Mesenchymal stem cell (in vitro differentiated cells and primary cell): ENCODE results near the gene MLLT1.

ENCODE experiments used
- DNase-seq: peaks from one replicate; pipeline ENCODE4 v3.0.0-alpha.2; 2013
- H2AFZ ChIP-seq: one replicate; pipeline ENCODE4 v1.6.1; 2013; ENCODE audit warnings: low read depth, mild to moderate bottlenecking, control low read depth, inconsistent platforms, low read length, moderate library complexity
- H2AK5ac ChIP-seq: 2 replicates; pipeline ENCODE4 v1.6.1; 2013; ENCODE audit warnings: low read length, moderate library complexity, mild to moderate bottlenecking, inconsistent platforms; ENCODE audit not compliant: severe bottlenecking
- H2BK120ac ChIP-seq: one replicate; pipeline ENCODE4 v1.6.1; 2013; ENCODE audit warnings: low read depth, mild to moderate bottlenecking, inconsistent platforms, low read length, moderate library complexity
- H2BK12ac ChIP-seq, 2 experiments: one replicate each; pipeline ENCODE4 v1.6.1; 2013; ENCODE audit warnings: inconsistent platforms in 2 of 2, low read length in 2 of 2, mild to moderate bottlenecking in 2 of 2, moderate library complexity in 2 of 2, control low read depth in 1 of 2
- H2BK15ac ChIP-seq: one replicate; pipeline ENCODE4 v1.6.1; 2013; ENCODE audit warnings: mild to moderate bottlenecking, low read depth, inconsistent platforms; ENCODE audit not compliant: poor library complexity, severe bottlenecking
- H2BK5ac ChIP-seq: 2 replicates; pipeline ENCODE4 v1.6.1; 2013; ENCODE audit warnings: low read depth, mild to moderate bottlenecking, low read length, control low read depth, inconsistent platforms; ENCODE audit not compliant: poor library complexity, severe bottlenecking
- H3K14ac ChIP-seq, 2 experiments: one replicate each; pipeline ENCODE4 v1.6.1; 2013; ENCODE audit warnings: inconsistent platforms in 2 of 2, low read length in 2 of 2, control low read depth in 1 of 2, mild to moderate bottlenecking in 1 of 2, moderate library complexity in 1 of 2
- H3K18ac ChIP-seq, 2 experiments: one replicate each; pipeline ENCODE4 v1.6.1; 2013; ENCODE audit warnings: inconsistent platforms in 2 of 2, low read length in 2 of 2, control low read depth in 1 of 2, low read depth in 1 of 2, mild to moderate bottlenecking in 1 of 2
- H3K23ac ChIP-seq, 2 experiments: one replicate each; pipeline ENCODE4 v1.6.1; 2013; ENCODE audit warnings: inconsistent platforms in 2 of 2, low read length in 2 of 2, mild to moderate bottlenecking in 2 of 2, moderate library complexity in 2 of 2, control low read depth in 1 of 2
- H3K27ac ChIP-seq: 2 replicates; pipeline ENCODE4 v1.5.1; 2013; ENCODE audit warnings: mild to moderate bottlenecking, moderate library complexity, low read length, control low read depth, inconsistent platforms; ENCODE audit not compliant: poor library complexity, severe bottlenecking
- H3K27me3 ChIP-seq, 2 experiments: 2 replicates each; pipeline versions ENCODE4 v1.6.1 to v1.7.0; 2013; ENCODE audit warnings: low read length in 2 of 2, mild to moderate bottlenecking in 2 of 2, moderate library complexity in 2 of 2, control low read depth in 1 of 2, inconsistent platforms in 1 of 2; ENCODE audit not compliant: control insufficient read depth in 1 of 2, insufficient read depth in 1 of 2
- H3K36me3 ChIP-seq, 2 experiments: 2 replicates each; pipeline versions ENCODE4 v1.6.1 to v1.7.0; 2013; ENCODE audit warnings: low read length in 2 of 2, control low read depth in 1 of 2, inconsistent platforms in 1 of 2, low read depth in 1 of 2, mild to moderate bottlenecking in 1 of 2; ENCODE audit not compliant: insufficient read depth in 2 of 2, control insufficient read depth in 1 of 2
- H3K4ac ChIP-seq, 2 experiments: one replicate each; pipeline ENCODE4 v1.6.1; 2013; ENCODE audit warnings: inconsistent platforms in 2 of 2, low read length in 2 of 2, mild to moderate bottlenecking in 2 of 2, moderate library complexity in 2 of 2, control low read depth in 1 of 2, low read depth in 1 of 2
- H3K4me1 ChIP-seq: 2 replicates; pipeline ENCODE4 v1.6.1; 2013; ENCODE audit warnings: low read depth, low read length, control low read depth; ENCODE audit not compliant: control insufficient read depth, insufficient read depth
- H3K4me2 ChIP-seq: 2 replicates; pipeline ENCODE4 v1.6.1; 2013; ENCODE audit warnings: low read length, mild to moderate bottlenecking, inconsistent platforms; ENCODE audit not compliant: poor library complexity, severe bottlenecking
- H3K4me3 ChIP-seq, 2 experiments: 2 replicates each; pipeline versions ENCODE4 v1.5.1 to v1.7.0; 2013; ENCODE audit warnings: low read length in 2 of 2, mild to moderate bottlenecking in 2 of 2, control low read depth in 1 of 2, low read depth in 1 of 2; ENCODE audit not compliant: insufficient read depth in 1 of 2
- H3K79me1 ChIP-seq: replicated peaks from 2 replicates; pipeline ENCODE4 v1.6.1; 2013; ENCODE audit warnings: mild to moderate bottlenecking, control low read depth, low read length, inconsistent platforms; ENCODE audit not compliant: poor library complexity, severe bottlenecking
- H3K9ac ChIP-seq: 2 replicates; pipeline ENCODE4 v1.7.0; 2013; ENCODE audit warnings: mild to moderate bottlenecking, low read length, moderate library complexity
- H3K9me3 ChIP-seq: 2 replicates; pipeline ENCODE4 v1.7.0; 2013; ENCODE audit warnings: mild to moderate bottlenecking, low read length; ENCODE audit not compliant: control insufficient read depth
- H4K8ac ChIP-seq: one replicate; pipeline ENCODE4 v1.6.1; 2013; ENCODE audit warnings: inconsistent platforms, mild to moderate bottlenecking, low read length, moderate library complexity
- H4K91ac ChIP-seq: one replicate; pipeline ENCODE4 v1.6.1; 2013; ENCODE audit warnings: mild to moderate bottlenecking, low read length, inconsistent platforms
- WGBS: methylation state at CpG from one replicate; pipeline ENCODE4 v1.1.7; 2013; ENCODE audit warnings: mixed read lengths; 5-methylcytosine and 5-hydroxymethylcytosine counted together

The MLLT1 gene

DNA sequence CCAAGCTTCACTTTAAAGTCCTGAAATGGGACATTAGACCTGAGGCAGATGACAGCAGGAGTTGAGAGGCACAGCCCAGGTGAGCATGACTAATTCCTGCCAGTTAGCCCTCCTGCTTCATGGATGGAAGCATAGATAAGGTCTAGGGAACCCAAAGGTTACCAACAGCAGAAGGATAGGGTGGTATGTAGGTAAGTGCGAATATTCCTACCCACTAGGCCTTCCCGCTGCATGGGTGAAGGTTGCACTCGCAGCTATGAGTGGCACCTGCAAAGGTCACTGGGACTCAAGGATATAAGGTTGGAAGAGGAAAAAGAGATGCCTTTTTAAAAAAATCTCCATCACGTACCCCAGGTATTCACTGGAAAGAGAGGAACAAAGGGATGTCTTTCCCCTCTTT is 12.2 kb upstream of the MLLT1 start:
- Histone ChIP-seq H3K27ac (no peak overlapping the region), H4K8ac (no peak overlapping the region), H3K4ac (no peak overlapping the region), H2AFZ (no peak overlapping the region), H3K79me1 (no peaks in the 10 kb centered on the region), H4K91ac (no peak overlapping the region), H3K18ac (no peak overlapping the region), H3K23ac (no peak overlapping the region), H3K4me2 (no peak overlapping the region), H3K14ac (no peak overlapping the region), H2AK5ac (no peak overlapping the region), H3K9ac (no peak overlapping the region), H3K9me3 (peaks cover 38% of the 10 kb centered on the region), H3K4me3 (no peak overlapping the region), H2BK15ac (no peak overlapping the region), H2BK120ac (no peak overlapping the region), H3K36me3 (no peaks in the 10 kb centered on the region), H2BK5ac (no peak overlapping the region), H3K27me3 (no peaks in the 10 kb centered on the region), H3K4me1 (no peaks in the 10 kb centered on the region), H2BK12ac (no peak overlapping the region)
- 45% methylated on average over 4 of the region's 4 CpGs for WGBS
- no peak for DNase-seq

DNA sequence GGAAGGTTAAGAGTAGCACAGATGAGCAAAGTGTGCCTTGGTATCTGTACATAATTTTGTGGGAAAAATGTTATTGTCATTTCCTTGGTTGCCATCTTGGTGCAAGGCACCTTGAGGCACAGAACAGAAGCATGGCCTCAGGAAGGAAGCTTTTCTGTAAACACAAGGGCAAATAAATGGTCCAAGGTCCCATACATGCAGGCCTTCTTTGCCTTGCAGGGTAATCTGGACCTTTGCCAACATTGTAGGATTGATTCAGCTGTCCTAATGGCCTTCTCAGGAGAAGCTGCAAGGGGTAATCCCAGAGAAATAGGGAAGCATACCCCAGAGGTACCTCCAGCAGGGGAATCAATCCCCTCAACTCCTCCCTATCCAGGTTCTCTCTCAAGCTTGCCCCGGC is 9.0 kb upstream of the MLLT1 start:
- no peak overlapping the region for H4K91ac ChIP-seq
- no peak overlapping the region for H2AFZ ChIP-seq
- H3K36me3 ChIP-seq, result no peaks in the 10 kb centered on the region
- no peak overlapping the region for H2BK15ac ChIP-seq
- H2BK120ac ChIP-seq, result no peak overlapping the region
- H4K8ac ChIP-seq, result no peak overlapping the region
- no peak overlapping the region for H2BK5ac ChIP-seq
- no peaks in the 10 kb centered on the region for H3K27me3 ChIP-seq
- H3K79me1 ChIP-seq, result no peaks in the 10 kb centered on the region
- no peak overlapping the region for H2AK5ac ChIP-seq
- H3K27ac ChIP-seq, result no peak overlapping the region
- H3K9ac ChIP-seq, result no peak overlapping the region
- no peak overlapping the region for H3K18ac ChIP-seq
- no peak overlapping the region for H3K4me3 ChIP-seq
- no peak overlapping the region for H3K14ac ChIP-seq
- H3K4ac ChIP-seq, result no peak overlapping the region
- no peak overlapping the region for H2BK12ac ChIP-seq
- no peaks in the 10 kb centered on the region for H3K4me1 ChIP-seq
- no peak for DNase-seq
- 100% methylated on average over 1 of the region's 1 CpG for WGBS
- no peak overlapping the region for H3K4me2 ChIP-seq
- no peak overlapping the region for H3K23ac ChIP-seq
- peaks cover 44% of the 10 kb centered on the region for H3K9me3 ChIP-seq

- no peak overlapping the region for H3K14ac ChIP-seq
Observed at GRCh38 chr19:6287269-6287885, 7.6 kb upstream of the MLLT1 start.

DNA sequence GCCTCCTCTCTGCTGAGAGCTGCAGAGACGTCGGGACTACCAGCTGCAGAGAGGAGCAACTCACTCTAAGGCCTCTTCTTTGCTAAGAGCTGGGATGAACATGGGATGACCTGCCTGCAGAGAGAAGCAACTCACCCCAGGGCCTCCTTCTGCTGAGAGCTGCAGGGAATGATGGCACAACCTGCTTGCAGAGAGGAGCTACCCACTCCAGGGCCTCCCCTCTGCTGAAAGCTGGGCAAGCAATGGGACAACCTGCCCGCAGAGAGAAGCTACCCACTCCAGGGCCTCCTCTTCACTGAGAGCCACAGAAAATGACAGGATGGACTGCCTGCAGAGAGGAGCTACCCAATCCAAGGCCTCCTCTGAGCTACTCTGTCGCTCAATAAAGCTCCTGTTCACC is 6.9 kb upstream of the MLLT1 start:
- no peak overlapping the region for H3K27ac ChIP-seq
- peaks cover 29% of the 10 kb centered on the region for H3K9me3 ChIP-seq
- no peak overlapping the region for H2BK15ac ChIP-seq
- no peak overlapping the region for H3K23ac ChIP-seq
- no peak for DNase-seq
- H3K9ac ChIP-seq, result no peak overlapping the region
- WGBS, result 72% methylated on average over 4 of the region's 4 CpGs
- H2AK5ac ChIP-seq, result no peak overlapping the region
- no peak overlapping the region for H3K4me2 ChIP-seq
- no peaks in the 10 kb centered on the region for H3K36me3 ChIP-seq
- H3K18ac ChIP-seq, result no peak overlapping the region
- H3K79me1 ChIP-seq, result no peaks in the 10 kb centered on the region
- H2AFZ ChIP-seq, result no peak overlapping the region
- H4K8ac ChIP-seq, result no peak overlapping the region
- H2BK5ac ChIP-seq, result no peak overlapping the region
- H4K91ac ChIP-seq, result no peak overlapping the region
- H3K14ac ChIP-seq, result no peak overlapping the region
- H3K4me3 ChIP-seq, result no peak overlapping the region
- no peak overlapping the region for H2BK120ac ChIP-seq
- H2BK12ac ChIP-seq, result no peak overlapping the region
- no peak overlapping the region for H3K4ac ChIP-seq
- H3K4me1 ChIP-seq, result no peaks in the 10 kb centered on the region
- no peaks in the 10 kb centered on the region for H3K27me3 ChIP-seq

More at GRCh38 chr19:6287269-6287885, 7.6 kb upstream of the MLLT1 start:
- H2AFZ ChIP-seq, result no peak overlapping the region
- peak; percentile 27 for DNase-seq
- H2BK120ac ChIP-seq, result no peak overlapping the region
- H4K91ac ChIP-seq, result no peak overlapping the region
- H3K4me1 ChIP-seq, result no peaks in the 10 kb centered on the region
- no peak overlapping the region for H3K4me2 ChIP-seq
- H3K4ac ChIP-seq, result no peak overlapping the region
- H3K9me3 ChIP-seq, result peaks cover 35% of the 10 kb centered on the region
- 74% methylated on average over 5 of the region's 6 CpGs for WGBS
- no peak overlapping the region for H3K4me3 ChIP-seq
- no peak overlapping the region for H3K23ac ChIP-seq
- H2AK5ac ChIP-seq, result no peak overlapping the region
- H2BK15ac ChIP-seq, result no peak overlapping the region
- no peak overlapping the region for H2BK5ac ChIP-seq
- no peak overlapping the region for H3K18ac ChIP-seq
- H3K79me1 ChIP-seq, result no peaks in the 10 kb centered on the region
- no peak overlapping the region for H2BK12ac ChIP-seq
- H3K36me3 ChIP-seq, result no peaks in the 10 kb centered on the region
- H3K27ac ChIP-seq, result no peak overlapping the region
- H4K8ac ChIP-seq, result no peak overlapping the region
- no peak overlapping the region for H3K9ac ChIP-seq
- no peaks in the 10 kb centered on the region for H3K27me3 ChIP-seq
